GM12864 (cell line): Measurements from ENCODE around the gene PARL.

Experiments used
- DNase-seq: peaks from one replicate; pipeline ENCODE4 v3.0.0-alpha.2; 2011; ENCODE audit warnings: low read depth
- H3K4me3 ChIP-seq: 2 replicates; pipeline ENCODE4 v1.5.1; 2011; ENCODE audit warnings: mild to moderate bottlenecking, low read depth, low read length, control low read depth
- TF ChIP-seq, protein P1 (sequence below): IDR thresholded peaks from 2 replicates; pipeline ENCODE4 v1.5.1; 2011; ENCODE audit warnings: low read depth, mild to moderate bottlenecking, moderate library complexity, low read length, control low read depth, inconsistent platforms; ENCODE audit errors: missing control alignments

PARL gene

DNA sequence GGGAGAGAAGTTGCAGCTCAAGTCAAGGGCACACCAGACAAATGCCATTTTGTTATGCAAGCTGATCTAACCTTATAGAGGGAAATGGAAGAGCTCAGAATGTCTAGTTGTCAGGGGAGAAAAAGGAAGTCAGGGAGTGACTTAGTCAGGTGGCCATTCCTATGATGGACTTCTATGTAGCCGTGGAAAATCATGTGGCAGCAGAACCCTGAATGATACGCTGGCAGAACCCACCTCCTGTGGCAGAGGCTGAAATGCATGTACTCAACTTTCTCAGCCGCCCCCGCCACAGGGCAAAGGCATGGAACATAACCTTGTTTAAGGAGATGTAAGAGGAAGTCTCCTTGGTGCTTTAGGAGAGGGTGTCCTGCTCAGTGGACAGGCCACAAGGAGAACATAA lies 37.7 kb upstream of the PARL start:
- no peak for DNase-seq
- TF ChIP-seq, protein P1, sequence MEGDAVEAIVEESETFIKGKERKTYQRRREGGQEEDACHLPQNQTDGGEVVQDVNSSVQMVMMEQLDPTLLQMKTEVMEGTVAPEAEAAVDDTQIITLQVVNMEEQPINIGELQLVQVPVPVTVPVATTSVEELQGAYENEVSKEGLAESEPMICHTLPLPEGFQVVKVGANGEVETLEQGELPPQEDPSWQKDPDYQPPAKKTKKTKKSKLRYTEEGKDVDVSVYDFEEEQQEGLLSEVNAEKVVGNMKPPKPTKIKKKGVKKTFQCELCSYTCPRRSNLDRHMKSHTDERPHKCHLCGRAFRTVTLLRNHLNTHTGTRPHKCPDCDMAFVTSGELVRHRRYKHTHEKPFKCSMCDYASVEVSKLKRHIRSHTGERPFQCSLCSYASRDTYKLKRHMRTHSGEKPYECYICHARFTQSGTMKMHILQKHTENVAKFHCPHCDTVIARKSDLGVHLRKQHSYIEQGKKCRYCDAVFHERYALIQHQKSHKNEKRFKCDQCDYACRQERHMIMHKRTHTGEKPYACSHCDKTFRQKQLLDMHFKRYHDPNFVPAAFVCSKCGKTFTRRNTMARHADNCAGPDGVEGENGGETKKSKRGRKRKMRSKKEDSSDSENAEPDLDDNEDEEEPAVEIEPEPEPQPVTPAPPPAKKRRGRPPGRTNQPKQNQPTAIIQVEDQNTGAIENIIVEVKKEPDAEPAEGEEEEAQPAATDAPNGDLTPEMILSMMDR = no peak
- no peak overlapping the region for H3K4me3 ChIP-seq

DNA sequence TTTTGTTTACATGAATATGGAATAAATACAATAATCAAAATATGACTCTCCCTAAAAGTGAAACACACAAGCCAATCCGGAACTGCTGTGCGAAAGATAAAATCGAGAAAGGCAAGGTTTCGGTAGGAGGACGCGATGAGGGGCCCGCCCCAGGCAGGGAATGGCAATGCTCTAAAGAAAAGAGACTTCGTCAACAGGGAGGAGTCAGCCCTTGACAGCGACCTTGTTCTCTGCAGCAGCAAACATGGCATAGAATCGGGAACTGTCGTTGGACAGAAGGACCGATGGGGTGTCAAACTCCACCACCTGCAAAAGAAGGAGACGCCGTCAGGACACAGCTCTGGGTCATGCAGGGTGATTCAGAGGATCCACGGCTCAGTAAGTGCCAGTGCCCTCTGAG lies 36.4 kb upstream of the PARL start:
- H3K4me3 ChIP-seq = no peak overlapping the region
- TF ChIP-seq, protein P1 = no peak
- DNase-seq = no peak

DNA sequence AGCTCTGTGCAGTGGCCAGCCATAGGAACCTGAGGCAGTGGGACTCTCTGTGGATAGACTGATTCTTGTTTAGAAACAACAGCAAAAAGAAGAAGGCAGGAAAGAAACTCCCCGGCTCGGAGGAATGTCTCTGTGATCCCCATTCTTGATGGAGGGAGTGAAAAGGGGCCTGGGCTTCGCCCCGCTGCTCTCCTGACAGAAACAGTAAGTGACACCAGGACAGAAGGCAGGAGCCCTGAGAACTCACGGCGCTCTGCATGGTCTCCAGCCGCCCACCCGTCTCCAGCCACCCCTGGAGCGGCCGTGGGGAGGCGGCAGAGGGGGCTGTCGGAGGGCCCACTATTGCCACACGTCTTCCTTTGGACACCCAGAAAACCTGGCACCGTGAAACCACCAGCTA lies 35.7 kb upstream of the PARL start:
- H3K4me3 ChIP-seq = no peak overlapping the region
- DNase-seq = no peak
- TF ChIP-seq, protein P1 = no peak

DNA sequence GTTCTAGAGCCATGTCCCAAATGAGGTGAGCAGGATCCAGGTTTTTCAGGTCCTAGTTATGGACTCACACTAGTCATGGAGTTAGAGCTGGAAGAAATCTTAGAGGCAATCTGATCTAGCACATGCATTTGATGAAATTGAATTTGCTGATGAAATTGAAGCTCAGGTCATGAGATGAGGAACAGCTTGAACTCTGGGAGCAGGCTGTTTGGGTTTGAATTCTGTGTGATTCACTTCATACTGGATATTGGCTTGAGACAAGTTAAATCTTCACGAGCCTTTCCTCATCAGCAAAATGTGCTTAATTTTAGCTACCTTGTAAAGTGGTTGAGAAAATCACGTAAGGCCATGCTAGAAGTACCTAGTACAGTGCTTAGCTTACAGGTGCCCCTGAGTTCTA lies 33.5 kb upstream of the PARL start:
- DNase-seq = no peak
- no peak overlapping the region for H3K4me3 ChIP-seq
- TF ChIP-seq, protein P1 = no peak

DNA sequence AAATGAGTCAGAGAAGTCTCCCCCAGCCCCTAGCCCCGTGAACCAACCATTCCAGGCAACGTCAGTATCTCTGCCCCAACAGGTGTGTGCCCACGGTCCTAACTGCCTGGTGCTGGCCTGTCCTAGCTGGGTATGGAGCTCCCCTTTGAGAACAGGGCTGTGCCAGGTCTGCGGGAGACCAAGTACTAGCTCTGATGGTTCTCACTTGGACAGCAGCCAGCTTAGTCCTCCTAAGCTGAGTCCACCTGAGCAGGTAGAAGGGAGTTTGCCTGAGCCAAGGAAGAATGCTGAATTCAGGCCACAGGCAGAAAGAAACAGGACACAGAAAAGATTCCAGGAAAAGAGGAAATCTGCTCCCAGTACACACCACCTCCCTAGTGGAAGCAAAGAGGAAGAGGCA lies 33.1 kb upstream of the PARL start:
- TF ChIP-seq, protein P1 = no peak
- DNase-seq = no peak

DNA sequence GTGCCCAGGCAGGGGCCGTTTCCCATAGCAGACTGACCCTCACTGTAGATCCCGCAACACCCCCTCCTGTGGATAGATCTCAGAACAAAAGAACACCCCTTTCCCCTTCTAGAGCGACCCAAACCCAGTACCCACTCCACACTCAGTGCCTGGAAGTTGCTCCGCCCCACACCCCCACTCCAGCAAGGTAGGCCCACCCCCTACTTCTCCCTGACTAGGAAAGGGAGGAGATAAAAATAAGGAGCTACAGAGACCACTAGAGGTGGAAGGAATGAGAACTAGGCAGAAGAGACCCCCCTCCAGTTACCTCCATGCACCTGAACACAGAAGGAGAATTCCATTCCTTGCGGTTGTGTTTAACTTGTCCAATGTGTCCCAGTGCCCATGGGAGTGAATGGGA lies 30.2 kb upstream of the PARL start:
- H3K4me3 ChIP-seq = no peak overlapping the region
- no peak for DNase-seq
- TF ChIP-seq, protein P1 = no peak

More for the DNA sequence above, 33.1 kb upstream of the PARL start:
- no peak overlapping the region for H3K4me3 ChIP-seq

DNA sequence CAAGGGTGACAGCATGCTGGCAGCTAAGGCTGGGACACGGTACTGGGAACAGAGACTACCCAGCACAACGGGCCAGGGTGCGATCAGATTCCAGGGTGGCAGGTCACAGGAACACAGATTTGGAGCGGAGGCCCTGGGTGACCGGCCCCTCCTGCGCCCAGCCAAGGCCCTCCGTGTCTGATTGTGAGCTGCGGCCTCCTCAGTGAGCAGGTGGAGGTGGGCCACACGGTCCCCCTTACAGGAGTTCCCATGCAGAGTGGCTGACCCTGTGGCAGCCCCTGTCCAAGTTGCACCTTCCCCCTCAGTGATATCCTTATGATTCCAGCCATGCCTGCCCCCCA lies 28.9 kb upstream of the PARL start:
- TF ChIP-seq, protein P1 = no peak
- no peak overlapping the region for H3K4me3 ChIP-seq
- no peak for DNase-seq
